Motor neuron (in vitro differentiated cells): ENCODE results near the gene NPC1. TPM values are rescaled to one million over a fixed set of nuclear protein-coding genes. Genes with fewer than 3 reads are reported as not detected.
A peak's percentile ranks its signal among the peaks of the same experiment; 100 is the strongest.
"Not testable (repeated sequence)": the region's sequence is repeated elsewhere in the genome, so short reads cannot be mapped to it uniquely, and the experiment has no call there.

Source experiments
- ATAC-seq, 8 experiments: fragments of 200-7000 bp; cut with Tn5 transposase; replicated peaks in 6 of 8; 2 replicates each; pipeline ENCODE4 v1.8.0; 2021; ENCODE audit warnings: mild to moderate bottlenecking in 8 of 8, moderate library complexity in 8 of 8
- H3K27ac ChIP-seq, 2 donors: fragments of 250-450 bp; sonication (Bioruptor Pico); 2 replicates each; pipeline ENCODE4 v1.9.0; 2021; ENCODE audit warnings: antibody characterized with exemption in 2 of 2, mild to moderate bottlenecking in 2 of 2, moderate library complexity in 1 of 2
- H3K4me1 ChIP-seq, 2 donors: fragments of 250-450 bp; sonication (Bioruptor Pico); replicated peaks in 1 of 2; 2 replicates each; pipeline ENCODE4 v1.6.1; 2021; ENCODE audit warnings: antibody characterized with exemption in 2 of 2, mild to moderate bottlenecking in 2 of 2, moderate library complexity in 1 of 2
- H3K4me3 ChIP-seq, 5 donors: fragments of 250-450 bp; sonication (Bioruptor Pico); 2 replicates each; pipeline ENCODE4 v1.9.0; 2021; ENCODE audit warnings: antibody characterized with exemption in 5 of 5, mild to moderate bottlenecking in 5 of 5, moderate library complexity in 4 of 5
- WGBS, 10 experiments: fragments of 450-650 bp; shearing (Covaris generic); methylation state at CpG; one replicate each; pipeline ENCODE4 v1.0.0; 2022; 5-methylcytosine and 5-hydroxymethylcytosine counted together
- in situ Hi-C, 9 experiments: fragments of 400-800 bp; cut with MboI; loops; one replicate each; pipeline ENCODE4 v1.15.0; 2021; ENCODE audit warnings: low sequenced_read_pairs in 9 of 9, low pct_unique_long_range_greater_than_20kb in 2 of 9; ENCODE audit not compliant: unreplicated experiment in 9 of 9
- total RNA-seq, 8 experiments: library from RNA; unstranded; fragments of 300-600 nt; gene quantifications; 2 replicates each; pipeline versions ENCODE4 v1.2.3 to v1.2.4, GENCODE V29; 2022

Gene NPC1
- total RNA-seq, 8 experiments from 2014 or later, result 16.3 to 56.3 (median 25.4) TPM

- H3K27ac ChIP-seq, result no peak overlapping the region
- ATAC-seq, result no peak
- no peak overlapping the region for H3K4me3 ChIP-seq
- in situ Hi-C loops, result loop anchor here in 2 of 9 experiments (25.0 kb wide), 2 partner anchors 186 to 611 kb away; partner anchors contain the start of gene LAMA3 (in 1 of the 2)
- WGBS, 10 experiments, result 76 to 100% (median 84%) methylated on average over 1 to 6 of the region's 6 CpGs
- H3K4me1 ChIP-seq, result peaks cover 0 to 10% of the 10 kb centered on the region in 2 donors
These were observed 84.7 kb downstream of the NPC1 start for GRCh38 chr18:23501626-23502025.

DNA sequence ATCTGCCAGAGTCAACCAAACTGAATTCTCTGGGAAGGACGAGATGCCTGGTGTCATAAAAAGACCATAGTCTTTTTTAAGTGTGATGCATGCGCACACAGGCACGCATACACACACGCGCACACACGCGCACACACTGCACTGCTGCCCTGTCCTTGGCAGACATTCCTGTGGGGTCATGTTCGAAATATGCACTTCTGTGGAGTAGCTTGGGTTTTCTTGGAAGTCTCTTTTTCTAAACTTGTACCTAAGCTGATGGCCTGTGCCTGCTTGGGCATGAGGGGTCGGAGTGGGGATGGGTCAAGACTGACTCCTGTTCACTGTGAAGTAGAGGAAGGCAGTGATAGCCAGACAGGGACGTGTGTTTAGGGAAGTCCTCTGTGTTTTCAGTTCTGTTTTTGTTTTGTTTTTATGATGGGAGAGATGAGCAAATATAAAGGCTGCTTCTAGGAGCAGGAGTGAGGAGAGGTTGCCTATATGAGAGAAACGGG, 87.0 kb downstream of the NPC1 start:
- Histone ChIP-seq H3K4me1 (peaks cover 6% of the 10 kb centered on the region in 2 donors), H3K27ac (no peak overlapping the region), H3K4me3 (no peak overlapping the region)
- in situ Hi-C loops, result no loop called here
- WGBS, 10 experiments, result 17 to 100% (median 67%) methylated on average over 1 to 11 of the region's 11 CpGs; no CpG with 5 or more reads in 1 of the 10 experiments
- no peak for ATAC-seq

DNA sequence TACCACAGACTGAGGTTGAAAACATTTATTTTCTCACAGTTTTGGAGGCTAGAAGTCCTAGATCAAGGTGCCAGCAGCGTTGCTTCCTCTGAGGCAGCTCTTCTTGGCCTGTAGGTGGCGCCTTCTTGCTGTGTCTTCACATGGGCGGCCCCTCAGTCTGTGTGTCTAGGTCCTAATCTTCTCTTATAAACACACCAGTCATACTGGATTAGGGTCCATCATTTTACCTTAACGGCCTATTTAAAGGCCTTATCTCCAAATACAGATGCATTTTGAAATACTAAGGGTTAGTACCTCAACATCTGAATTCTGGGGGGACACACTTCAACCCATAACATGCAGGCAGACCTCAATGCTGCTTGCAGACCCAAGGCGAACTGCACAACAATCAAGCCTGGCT, 87.4 kb downstream of the NPC1 start:
- no peak overlapping the region for H3K4me3 ChIP-seq
- 0 to 100% (median 27%) methylated on average over 1 to 5 of the region's 5 CpGs; no CpG with 5 or more reads in 3 of the 10 experiments for WGBS, 10 experiments
- H3K27ac ChIP-seq, result no peak overlapping the region
- peaks cover 3 to 6% of the 10 kb centered on the region in 2 donors for H3K4me1 ChIP-seq
- peak in 3 of 8 experiments; percentile 27 to 39 (median 33) for ATAC-seq
- in situ Hi-C loops, result no loop called here

GRCh38 chr18:23498117-23498516, 88.2 kb downstream of the NPC1 start:
- 78 to 100% (median 100%) methylated on average over 1 to 2 of the region's 2 CpGs for WGBS, 10 experiments
- Histone ChIP-seq H3K4me3 (no peak overlapping the region), H3K4me1 (peaks cover 3 to 6% of the 10 kb centered on the region in 2 donors), H3K27ac (no peak overlapping the region)
- no peak for ATAC-seq
- in situ Hi-C loops, result no loop called here

DNA sequence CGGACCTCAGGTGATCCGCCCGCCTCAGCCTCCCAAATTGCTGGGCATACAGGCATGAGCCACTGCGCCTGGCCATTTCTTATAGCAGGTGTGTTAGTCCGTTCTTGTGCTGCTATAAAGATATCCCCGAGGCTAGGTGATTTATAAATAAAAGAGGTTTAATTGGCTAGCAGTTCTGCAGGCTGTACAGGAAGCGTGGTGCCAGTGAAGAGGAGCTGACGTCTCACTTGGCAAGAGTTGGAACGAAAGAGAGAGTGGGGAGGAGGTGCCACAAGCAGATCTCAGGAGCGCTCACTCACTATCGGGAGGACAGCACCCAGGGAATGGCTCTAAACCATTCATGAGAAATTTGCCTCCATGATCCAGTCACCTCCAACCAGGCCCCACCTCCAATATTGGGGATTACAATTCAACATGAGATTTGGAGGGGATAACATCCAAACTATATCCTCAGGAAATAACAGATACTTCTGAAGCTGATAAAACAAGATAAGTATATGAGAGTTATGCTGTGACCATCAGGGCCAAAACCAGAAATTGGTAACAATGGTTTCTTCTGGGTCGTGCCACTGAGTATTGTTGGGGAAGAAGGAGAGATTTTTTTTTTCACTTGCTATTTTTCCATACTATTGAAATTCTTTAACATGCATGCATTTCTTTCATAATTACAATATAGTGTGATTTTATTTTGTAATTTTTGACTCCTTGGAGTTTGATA, 90.4 kb downstream of the NPC1 start:
- Histone ChIP-seq H3K4me3 (no peak overlapping the region), H3K4me1 (peaks cover 0 to 6% of the 10 kb centered on the region in 2 donors), H3K27ac (no peak overlapping the region)
- ATAC-seq, result no peak
- 53 to 100% (median 86%) methylated on average over 1 to 9 of the region's 12 CpGs for WGBS, 10 experiments
- in situ Hi-C loops, result no loop called here

GRCh38 chr18:23494992-23495391, 91.3 kb downstream of the NPC1 start:
- Histone ChIP-seq H3K4me3 (no peak overlapping the region), H3K27ac (no peak overlapping the region), H3K4me1 (peaks cover 0 to 6% of the 10 kb centered on the region in 2 donors)
- in situ Hi-C loops, result no loop called here
- 20 to 40% methylated on average over 1 of the region's 1 CpG; no CpG with 5 or more reads in 8 of the 10 experiments for WGBS, 10 experiments
- ATAC-seq, result no peak

GRCh38 chr18:23493654-23494053, 92.7 kb downstream of the NPC1 start:
- peaks cover 0 to 6% of the 10 kb centered on the region in 2 donors for H3K4me1 ChIP-seq
- H3K27ac ChIP-seq, result no peak overlapping the region
- 67 to 100% methylated on average over 1 of the region's 1 CpG; no CpG with 5 or more reads in 8 of the 10 experiments for WGBS, 10 experiments
- in situ Hi-C loops, result no loop called here
- ATAC-seq, result no peak
- H3K4me3 ChIP-seq, result no peak overlapping the region

DNA sequence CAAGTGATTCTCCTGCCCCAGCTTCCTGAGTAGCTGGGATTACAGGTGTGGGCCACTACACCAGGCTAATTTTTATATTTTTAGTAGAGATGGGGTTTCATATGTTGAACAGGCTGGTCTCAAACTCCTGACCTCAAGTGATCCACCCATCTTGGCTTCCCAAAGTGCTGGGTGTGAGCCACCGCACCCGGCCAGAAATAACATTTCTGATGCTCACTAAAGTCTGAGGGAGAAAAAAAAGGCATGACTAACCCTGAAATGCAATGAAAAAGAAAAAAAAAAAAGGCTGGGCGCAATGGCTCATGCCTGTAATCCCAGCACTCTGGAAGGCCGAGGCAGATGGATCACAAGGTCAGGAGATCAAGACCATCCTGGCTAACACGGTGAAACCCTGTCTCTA, 96.7 kb downstream of the NPC1 start:
- H3K4me1 ChIP-seq, in situ Hi-C loops, H3K27ac ChIP-seq, H3K4me3 ChIP-seq: not testable (repeated sequence)
- peak in 1 of 8 experiments; percentile 53 for ATAC-seq
- WGBS, 10 experiments, result 10 to 97% (median 79%) methylated on average over 2 to 5 of the region's 5 CpGs; no CpG with 5 or more reads in 6 of the 10 experiments

GRCh38 chr18:23487738-23488570, 98.4 kb downstream of the NPC1 start:
- in situ Hi-C loops, result no loop called here
- no peak for ATAC-seq
- H3K4me3 ChIP-seq, result no peak overlapping the region
- no peaks in the 10 kb centered on the region for H3K4me1 ChIP-seq
- WGBS, 10 experiments, result 42 to 88% (median 77%) methylated on average over 3 to 13 of the region's 14 CpGs; no CpG with 5 or more reads in 1 of the 10 experiments
- H3K27ac ChIP-seq, result no peak overlapping the region

DNA sequence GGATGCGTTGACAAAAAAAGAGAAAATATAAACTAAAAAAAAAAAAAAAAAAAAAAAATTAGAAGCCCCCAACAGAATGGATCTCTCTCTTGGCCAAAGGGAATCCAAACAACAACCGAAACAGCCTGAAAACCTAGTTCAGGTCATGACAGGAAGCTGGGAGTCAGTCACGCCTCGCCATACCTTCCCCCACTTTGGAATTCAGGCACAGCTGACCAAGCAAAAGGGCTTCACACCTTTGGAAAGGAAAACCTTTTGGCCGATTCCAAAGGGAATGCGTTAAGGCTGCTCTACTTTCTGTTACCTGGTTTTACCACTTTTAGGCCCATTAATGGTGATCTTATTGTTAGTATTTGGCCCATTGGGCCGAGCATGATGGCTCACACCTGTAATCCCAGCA, 100.9 kb downstream of the NPC1 start:
- WGBS, 10 experiments, result 67 to 100% (median 90%) methylated on average over 1 to 6 of the region's 7 CpGs
- in situ Hi-C loops, result no loop called here

DNA sequence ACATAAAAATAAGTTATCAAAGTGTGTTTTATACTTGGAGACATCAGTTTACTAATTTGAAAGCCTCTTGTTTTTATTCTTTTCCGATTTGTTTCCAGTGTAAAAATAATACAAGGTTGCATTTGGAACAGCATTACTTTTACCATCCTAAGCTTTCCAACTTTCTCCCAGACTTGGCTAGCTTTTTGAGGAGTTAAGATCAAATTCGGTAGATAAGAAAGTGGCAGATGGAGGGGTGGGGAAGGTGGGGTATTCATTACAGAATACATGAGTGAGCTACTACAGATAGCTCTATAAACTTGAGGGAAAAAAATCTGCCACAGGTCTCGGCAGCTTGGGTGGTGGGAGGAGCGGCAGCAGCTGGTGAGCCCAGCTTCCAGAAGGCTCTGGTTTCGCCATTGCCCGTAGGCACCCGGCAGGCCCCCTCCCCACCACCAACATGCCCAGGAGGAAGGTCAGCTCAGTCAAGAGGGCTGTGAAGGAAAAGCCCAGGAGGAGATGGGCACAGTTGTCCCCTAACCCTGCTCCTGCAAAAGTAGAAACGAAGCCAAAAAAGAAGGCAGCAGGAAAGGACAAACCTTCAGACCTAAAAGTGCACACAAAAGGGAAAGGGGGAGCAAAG, 101.6 kb downstream of the NPC1 start:
- Histone ChIP-seq H3K27ac (no peak overlapping the region), H3K4me1 (no peaks in the 10 kb centered on the region), H3K4me3 (no peak overlapping the region)
- in situ Hi-C loops, result no loop called here
- WGBS, 10 experiments, result 17 to 100% (median 82%) methylated on average over 1 to 8 of the region's 8 CpGs; no CpG with 5 or more reads in 1 of the 10 experiments
- peak in 1 of 8 experiments; percentile 12 for ATAC-seq

More for the DNA sequence above, 100.9 kb downstream of the NPC1 start:
- no peaks in the 10 kb centered on the region for H3K4me1 ChIP-seq
- ATAC-seq, result no peak
- H3K4me3 ChIP-seq, result no peak overlapping the region
- no peak overlapping the region for H3K27ac ChIP-seq
